ENCODE data around the gene CAPZA1. TPM values are rescaled to one million over a fixed set of nuclear protein-coding genes. Genes with fewer than 3 reads are reported as not detected.
"Not testable (repeated sequence)": the region's sequence is repeated elsewhere in the genome, so short reads cannot be mapped to it uniquely, and the experiment has no call there.

Gene CAPZA1
- total and polyA plus RNA-seq, 2 donors: 149 to 249 TPM

GRCh38 chr1:112636597-112637253 is 17.1 kb downstream of the CAPZA1 start:
- H3K4me3 ChIP-seq (ENCODE audit: low read length in 2 of 2): no peak overlapping the region
- no peak overlapping the region for H3K27ac ChIP-seq (ENCODE audit: low read depth in 1 of 2, low read length in 1 of 2)
- no peaks in the 10 kb centered on the region for H3K27me3 ChIP-seq (ENCODE audit: control insufficient read depth in 2 of 2, insufficient read depth in 1 of 2, low read length in 1 of 2)
- peaks cover 0 to 5% of the 10 kb centered on the region in 2 donors for H3K36me3 ChIP-seq (ENCODE audit: control insufficient read depth in 2 of 2, insufficient read depth in 2 of 2, low read length in 1 of 2)
- H3K4me1 ChIP-seq (ENCODE audit: control insufficient read depth in 2 of 2, insufficient read depth in 2 of 2, low read length in 2 of 2): no peaks in the 10 kb centered on the region
- no peaks in the 10 kb centered on the region for H3K9me3 ChIP-seq (ENCODE audit: control insufficient read depth in 2 of 2, insufficient read depth in 1 of 2, low read length in 1 of 2)
- no peak for DNase-seq (ENCODE audit: low read depth in 6 of 9, low spot score in 9 of 9)

DNA sequence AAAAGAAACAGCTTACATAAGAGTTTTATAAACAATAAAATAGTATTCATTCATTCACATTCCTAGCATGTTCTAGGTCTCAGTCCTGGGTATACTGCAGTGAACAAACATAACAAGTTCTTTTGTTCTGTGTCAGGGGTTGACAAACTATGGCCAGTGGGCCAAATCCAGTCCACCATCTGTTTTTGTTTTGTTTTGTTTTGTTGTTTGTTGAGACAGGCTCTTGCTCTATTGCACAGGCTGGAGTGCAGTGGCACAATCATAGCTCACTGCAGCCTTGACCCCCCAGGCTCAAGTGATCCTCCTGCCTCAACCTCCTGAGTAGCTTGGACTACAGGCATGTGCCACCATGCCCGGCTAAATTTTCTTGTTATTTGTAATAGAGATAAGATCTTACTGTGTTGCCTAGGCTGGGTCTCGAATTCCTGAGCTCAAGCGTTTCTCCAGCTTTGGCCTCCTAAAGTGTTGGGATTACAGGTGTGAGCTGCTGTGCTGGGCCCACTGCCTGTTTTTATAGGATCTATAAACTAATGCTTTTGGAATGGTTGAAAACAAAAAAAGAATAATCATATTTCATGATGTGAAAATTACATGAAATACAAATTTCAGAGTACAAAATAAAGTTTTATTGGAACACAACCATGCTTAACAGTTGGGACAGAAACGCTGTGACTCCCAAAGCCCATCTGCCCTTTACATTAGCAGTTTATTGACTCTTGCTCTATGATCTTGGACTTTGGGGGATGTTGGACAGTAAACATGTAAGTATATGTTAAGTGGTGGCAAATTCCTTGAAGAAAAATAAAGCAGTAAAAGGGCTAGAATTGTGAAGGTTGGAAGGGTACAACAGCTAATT is 17.9 kb downstream of the CAPZA1 start:
- DNase-seq (ENCODE audit: low read depth in 6 of 9, low spot score in 9 of 9): no peak
- WGBS: 96% methylated on average over 4 of the region's 4 CpGs
- Histone ChIP-seq H3K4me1 (ENCODE audit: control insufficient read depth in 2 of 2, insufficient read depth in 2 of 2, low read length in 2 of 2) (no peaks in the 10 kb centered on the region), H3K27ac (ENCODE audit: low read depth in 1 of 2, low read length in 1 of 2) (no peak overlapping the region), H3K9me3 (ENCODE audit: control insufficient read depth in 2 of 2, insufficient read depth in 1 of 2, low read length in 1 of 2) (no peaks in the 10 kb centered on the region), H3K4me3 (ENCODE audit: low read length in 2 of 2) (no peak overlapping the region), H3K36me3 (ENCODE audit: control insufficient read depth in 2 of 2, insufficient read depth in 2 of 2, low read length in 1 of 2) (peaks cover 0 to 5% of the 10 kb centered on the region in 2 donors), H3K27me3 (ENCODE audit: control insufficient read depth in 2 of 2, insufficient read depth in 1 of 2, low read length in 1 of 2) (no peaks in the 10 kb centered on the region)

DNA sequence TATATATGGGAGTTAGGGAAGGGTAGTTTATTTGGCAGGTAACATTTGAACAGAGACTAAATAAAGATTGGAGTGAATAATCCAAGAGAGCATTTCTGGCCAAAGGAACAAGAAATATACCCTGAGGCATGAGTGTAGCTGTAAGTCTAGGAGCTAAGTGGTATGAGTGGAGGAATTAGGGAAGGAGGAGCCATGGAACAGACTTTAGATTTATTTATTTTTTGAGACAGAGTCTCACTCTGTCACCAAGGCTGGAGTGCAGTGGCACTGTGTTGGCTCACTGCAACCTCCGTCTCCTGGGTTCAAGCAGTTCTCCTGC is 18.4 kb downstream of the CAPZA1 start:
- WGBS: 100% methylated on average over 1 of the region's 1 CpG
- no peak for DNase-seq (ENCODE audit: low read depth in 6 of 9, low spot score in 9 of 9)

GRCh38 chr1:112640437-112640836 is 20.8 kb downstream of the CAPZA1 start:
- peaks cover 3 to 15% of the 10 kb centered on the region in 2 donors for H3K36me3 ChIP-seq (ENCODE audit: control insufficient read depth in 2 of 2, insufficient read depth in 2 of 2, low read length in 1 of 2)
- not testable (repeated sequence) for DNase-seq (ENCODE audit: low read depth in 6 of 9, low spot score in 9 of 9); H3K4me3 ChIP-seq (ENCODE audit: low read length in 2 of 2); H3K27ac ChIP-seq (ENCODE audit: low read depth in 1 of 2, low read length in 1 of 2); H3K27me3 ChIP-seq (ENCODE audit: control insufficient read depth in 2 of 2, insufficient read depth in 1 of 2, low read length in 1 of 2); H3K4me1 ChIP-seq (ENCODE audit: control insufficient read depth in 2 of 2, insufficient read depth in 2 of 2, low read length in 2 of 2); H3K9me3 ChIP-seq (ENCODE audit: control insufficient read depth in 2 of 2, insufficient read depth in 1 of 2, low read length in 1 of 2)
- 97% methylated on average over 23 of the region's 23 CpGs for WGBS

More for the DNA sequence above, 18.4 kb downstream of the CAPZA1 start:
- peaks cover 0 to 5% of the 10 kb centered on the region in 2 donors for H3K36me3 ChIP-seq (ENCODE audit: control insufficient read depth in 2 of 2, insufficient read depth in 2 of 2, low read length in 1 of 2)
- no peak overlapping the region for H3K4me3 ChIP-seq (ENCODE audit: low read length in 2 of 2)
- H3K4me1 ChIP-seq (ENCODE audit: control insufficient read depth in 2 of 2, insufficient read depth in 2 of 2, low read length in 2 of 2): no peaks in the 10 kb centered on the region
- no peaks in the 10 kb centered on the region for H3K9me3 ChIP-seq (ENCODE audit: control insufficient read depth in 2 of 2, insufficient read depth in 1 of 2, low read length in 1 of 2)
- H3K27ac ChIP-seq (ENCODE audit: low read depth in 1 of 2, low read length in 1 of 2): no peak overlapping the region
- H3K27me3 ChIP-seq (ENCODE audit: control insufficient read depth in 2 of 2, insufficient read depth in 1 of 2, low read length in 1 of 2): no peaks in the 10 kb centered on the region

DNA sequence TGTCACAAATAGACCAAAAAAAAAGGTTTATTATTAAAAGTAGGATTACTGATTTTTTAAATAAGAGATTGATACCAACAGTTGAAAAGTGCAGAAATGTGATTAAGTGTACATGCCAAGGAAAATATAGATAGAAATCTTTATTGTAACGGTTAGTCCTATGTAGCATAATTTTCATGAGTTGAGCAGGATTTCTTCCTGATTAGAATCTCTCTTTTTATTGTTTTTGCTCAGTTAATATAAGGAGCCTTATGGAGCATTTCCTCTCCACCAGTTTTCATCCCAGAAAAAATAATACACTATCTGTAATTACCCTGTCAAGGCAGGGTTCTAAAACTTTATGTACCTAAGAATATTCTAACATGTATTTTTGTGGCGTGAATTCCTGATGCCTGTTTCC is 23.4 kb downstream of the CAPZA1 start:
- Histone ChIP-seq H3K36me3 (ENCODE audit: control insufficient read depth in 2 of 2, insufficient read depth in 2 of 2, low read length in 1 of 2) (peaks cover 5 to 17% of the 10 kb centered on the region in 2 donors), H3K27ac (ENCODE audit: low read depth in 1 of 2, low read length in 1 of 2) (no peak overlapping the region), H3K27me3 (ENCODE audit: control insufficient read depth in 2 of 2, insufficient read depth in 1 of 2, low read length in 1 of 2) (no peaks in the 10 kb centered on the region), H3K4me1 (ENCODE audit: control insufficient read depth in 2 of 2, insufficient read depth in 2 of 2, low read length in 2 of 2) (no peaks in the 10 kb centered on the region), H3K4me3 (ENCODE audit: low read length in 2 of 2) (no peak overlapping the region), H3K9me3 (ENCODE audit: control insufficient read depth in 2 of 2, insufficient read depth in 1 of 2, low read length in 1 of 2) (no peaks in the 10 kb centered on the region)
- 98% methylated on average over 2 of the region's 2 CpGs for WGBS
- DNase-seq (ENCODE audit: low read depth in 6 of 9, low spot score in 9 of 9): no peak

GRCh38 chr1:112646225-112646624 is 26.6 kb downstream of the CAPZA1 start:
- WGBS: 96% methylated on average over 4 of the region's 4 CpGs
- no peaks in the 10 kb centered on the region for H3K9me3 ChIP-seq (ENCODE audit: control insufficient read depth in 2 of 2, insufficient read depth in 1 of 2, low read length in 1 of 2)
- H3K4me3 ChIP-seq (ENCODE audit: low read length in 2 of 2): no peak overlapping the region
- no peaks in the 10 kb centered on the region for H3K4me1 ChIP-seq (ENCODE audit: control insufficient read depth in 2 of 2, insufficient read depth in 2 of 2, low read length in 2 of 2)
- DNase-seq (ENCODE audit: low read depth in 6 of 9, low spot score in 9 of 9): no peak
- peaks cover 20 to 42% of the 10 kb centered on the region in 2 donors for H3K36me3 ChIP-seq (ENCODE audit: control insufficient read depth in 2 of 2, insufficient read depth in 2 of 2, low read length in 1 of 2)
- H3K27ac ChIP-seq (ENCODE audit: low read depth in 1 of 2, low read length in 1 of 2): no peak overlapping the region
- H3K27me3 ChIP-seq (ENCODE audit: control insufficient read depth in 2 of 2, insufficient read depth in 1 of 2, low read length in 1 of 2): no peaks in the 10 kb centered on the region

DNA sequence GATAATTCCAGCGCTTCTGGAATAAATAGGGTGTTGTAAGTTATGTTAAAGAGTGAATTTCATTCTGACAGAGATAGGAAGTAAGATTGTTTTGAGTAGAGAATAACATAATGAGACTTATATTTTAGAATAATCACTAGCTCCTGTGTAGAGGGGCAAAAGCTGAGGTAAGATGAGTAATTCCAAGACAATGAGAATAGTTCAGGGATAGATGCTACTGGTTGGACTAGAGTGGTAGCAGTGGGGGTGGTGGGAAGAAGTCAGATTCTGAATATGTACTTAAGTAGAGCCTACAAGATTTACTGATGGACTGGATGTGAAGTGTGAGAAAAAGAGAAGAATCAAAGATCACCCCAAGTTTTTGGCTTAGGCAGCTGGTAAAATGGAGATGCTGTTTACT is 31.6 kb downstream of the CAPZA1 start:
- Histone ChIP-seq H3K4me3 (ENCODE audit: low read length in 2 of 2) (no peak overlapping the region), H3K9me3 (ENCODE audit: control insufficient read depth in 2 of 2, insufficient read depth in 1 of 2, low read length in 1 of 2) (no peaks in the 10 kb centered on the region), H3K27me3 (ENCODE audit: control insufficient read depth in 2 of 2, insufficient read depth in 1 of 2, low read length in 1 of 2) (no peaks in the 10 kb centered on the region), H3K4me1 (ENCODE audit: control insufficient read depth in 2 of 2, insufficient read depth in 2 of 2, low read length in 2 of 2) (no peaks in the 10 kb centered on the region), H3K27ac (ENCODE audit: low read depth in 1 of 2, low read length in 1 of 2) (no peak overlapping the region), H3K36me3 (ENCODE audit: control insufficient read depth in 2 of 2, insufficient read depth in 2 of 2, low read length in 1 of 2) (peaks cover 26 to 67% of the 10 kb centered on the region in 2 donors)
- DNase-seq (ENCODE audit: low read depth in 6 of 9, low spot score in 9 of 9): no peak
- 99% methylated on average over 1 of the region's 1 CpG for WGBS

DNA sequence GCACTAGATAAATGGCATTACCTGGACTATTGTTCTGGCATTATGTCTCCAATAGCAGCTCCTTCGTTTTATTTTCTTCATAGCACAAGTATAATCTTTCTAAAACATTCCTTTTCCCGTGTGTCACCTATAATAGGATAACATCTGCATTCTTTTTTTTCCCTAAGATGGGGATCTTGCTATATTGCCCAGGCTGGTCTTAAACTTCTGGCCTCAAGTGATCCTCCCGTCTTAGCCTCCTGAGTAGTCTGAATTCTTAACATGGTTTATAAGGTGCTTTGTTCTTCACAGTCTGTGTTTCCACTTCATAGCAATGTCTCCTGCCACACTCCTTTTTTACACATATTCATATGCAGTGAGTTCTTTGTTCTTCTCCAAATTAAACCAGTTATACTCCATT is 46.2 kb downstream of the CAPZA1 start:
- H3K9me3 ChIP-seq (ENCODE audit: control insufficient read depth in 2 of 2, insufficient read depth in 1 of 2, low read length in 1 of 2): no peaks in the 10 kb centered on the region
- no peak overlapping the region for H3K27ac ChIP-seq (ENCODE audit: low read depth in 1 of 2, low read length in 1 of 2)
- no peaks in the 10 kb centered on the region for H3K4me1 ChIP-seq (ENCODE audit: control insufficient read depth in 2 of 2, insufficient read depth in 2 of 2, low read length in 2 of 2)
- 82% methylated on average over 3 of the region's 3 CpGs for WGBS
- H3K27me3 ChIP-seq (ENCODE audit: control insufficient read depth in 2 of 2, insufficient read depth in 1 of 2, low read length in 1 of 2): no peaks in the 10 kb centered on the region
- no peak for DNase-seq (ENCODE audit: low read depth in 6 of 9, low spot score in 9 of 9)
- H3K4me3 ChIP-seq (ENCODE audit: low read length in 2 of 2): no peak overlapping the region
- H3K36me3 ChIP-seq (ENCODE audit: control insufficient read depth in 2 of 2, insufficient read depth in 2 of 2, low read length in 1 of 2): peaks cover 33 to 83% of the 10 kb centered on the region in 2 donors

- Histone ChIP-seq H3K9me3 (ENCODE audit: control insufficient read depth in 2 of 2, insufficient read depth in 1 of 2, low read length in 1 of 2) (no peaks in the 10 kb centered on the region), H3K27me3 (ENCODE audit: control insufficient read depth in 2 of 2, insufficient read depth in 1 of 2, low read length in 1 of 2) (no peaks in the 10 kb centered on the region), H3K36me3 (ENCODE audit: control insufficient read depth in 2 of 2, insufficient read depth in 2 of 2, low read length in 1 of 2) (peaks cover 28 to 83% of the 10 kb centered on the region in 2 donors), H3K4me3 (ENCODE audit: low read length in 2 of 2) (no peak overlapping the region), H3K27ac (ENCODE audit: low read depth in 1 of 2, low read length in 1 of 2) (no peak overlapping the region), H3K4me1 (ENCODE audit: control insufficient read depth in 2 of 2, insufficient read depth in 2 of 2, low read length in 2 of 2) (no peaks in the 10 kb centered on the region)
- 94% methylated on average over 2 of the region's 2 CpGs for WGBS
- DNase-seq (ENCODE audit: low read depth in 6 of 9, low spot score in 9 of 9): no peak
These were observed 47.3 kb downstream of the CAPZA1 start for GRCh38 chr1:112666946-112667345.

Measured in thymus (tissue), 11 donors.